NCI-H748 treated with DMSO at 0.1 percent for 48 hours (cell line): Measurements from ENCODE around the gene MFNG.
A peak's percentile ranks its signal among the peaks of the same experiment; 100 is the strongest.

Experiments used
- DNase-seq: peaks from one replicate; lab custom pipeline; 2025; lab: John Stamatoyannopoulos, UW

Gene MFNG

GRCh38 chr22:37511395-37512104 lies 25.4 kb upstream of the MFNG start:
- DNase-seq, result no peak

GRCh38 chr22:37510091-37510490 lies 23.9 kb upstream of the MFNG start:
- no peak for DNase-seq

GRCh38 chr22:37509059-37509860 lies 23.1 kb upstream of the MFNG start:
- no peak for DNase-seq

- DNase-seq, result no peak
Observed at GRCh38 chr22:37508431-37508992, 22.3 kb upstream of the MFNG start.

- DNase-seq, result no peak
Observed at GRCh38 chr22:37507731-37508130, 21.5 kb upstream of the MFNG start.

GRCh38 chr22:37505989-37506388 lies 19.8 kb upstream of the MFNG start:
- DNase-seq, result no peak

GRCh38 chr22:37505565-37505964 lies 19.4 kb upstream of the MFNG start:
- no peak for DNase-seq

GRCh38 chr22:37504964-37505363 lies 18.8 kb upstream of the MFNG start:
- DNase-seq, result no peak

- no peak for DNase-seq
Observed at GRCh38 chr22:37503850-37504249, 17.7 kb upstream of the MFNG start.

- DNase-seq, result no peak
Observed at GRCh38 chr22:37503183-37503683, 17.0 kb upstream of the MFNG start.

GRCh38 chr22:37502342-37503182 lies 16.4 kb upstream of the MFNG start:
- no peak for DNase-seq

GRCh38 chr22:37501610-37502341 lies 15.6 kb upstream of the MFNG start:
- peak; percentile 9 for DNase-seq

GRCh38 chr22:37500745-37501609 lies 14.8 kb upstream of the MFNG start:
- no peak for DNase-seq

- no peak for DNase-seq
Observed at GRCh38 chr22:37499789-37500540, 13.8 kb upstream of the MFNG start.

GRCh38 chr22:37499027-37499707 lies 13.0 kb upstream of the MFNG start:
- no peak for DNase-seq

GRCh38 chr22:37498289-37498909 lies 12.2 kb upstream of the MFNG start:
- no peak for DNase-seq

GRCh38 chr22:37497062-37497599 lies 10.9 kb upstream of the MFNG start:
- no peak for DNase-seq

- DNase-seq, result no peak
Observed at GRCh38 chr22:37496651-37497050, 10.5 kb upstream of the MFNG start.
